PC-3 (cell line): Measurements from ENCODE around the gene IGFL2.

Experiments used
- EZH2phosphoT487 ChIP-seq: fragments of 300-600 bp; sonication (generic); IDR thresholded peaks from 2 replicates; pipeline ENCODE4 v1.6.1; 2018; ENCODE audit warnings: mild to moderate bottlenecking, antibody characterized with exemption, low read length, borderline replicate concordance
- TF ChIP-seq, protein P1 (sequence below): fragments of 300-600 bp; sonication (generic); conservative IDR thresholded peaks from 2 replicates; pipeline ENCODE4 v1.5.1; 2017; ENCODE audit warnings: antibody characterized with exemption, low read depth, mild to moderate bottlenecking, low read length

DNA sequence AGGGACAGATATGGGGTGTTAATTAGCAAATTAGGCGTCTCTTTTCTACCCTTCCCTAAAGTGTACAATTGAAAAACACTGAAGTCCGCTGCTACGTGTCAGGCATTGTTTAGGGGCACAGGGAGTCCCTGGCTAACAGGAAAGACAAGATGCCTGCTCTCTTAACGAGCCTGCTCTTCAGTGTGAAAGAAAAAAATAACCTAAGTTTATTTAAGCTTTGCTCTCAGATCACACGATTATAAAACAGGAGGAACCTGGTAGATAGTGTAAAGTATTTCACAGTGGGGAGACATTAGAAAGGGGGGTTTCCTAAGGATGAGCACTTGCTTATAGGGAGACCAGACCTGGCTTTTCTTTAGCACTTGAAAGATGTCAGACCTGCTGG, 38.7 kb downstream of the IGFL2 start:
- TF ChIP-seq, protein P1, sequence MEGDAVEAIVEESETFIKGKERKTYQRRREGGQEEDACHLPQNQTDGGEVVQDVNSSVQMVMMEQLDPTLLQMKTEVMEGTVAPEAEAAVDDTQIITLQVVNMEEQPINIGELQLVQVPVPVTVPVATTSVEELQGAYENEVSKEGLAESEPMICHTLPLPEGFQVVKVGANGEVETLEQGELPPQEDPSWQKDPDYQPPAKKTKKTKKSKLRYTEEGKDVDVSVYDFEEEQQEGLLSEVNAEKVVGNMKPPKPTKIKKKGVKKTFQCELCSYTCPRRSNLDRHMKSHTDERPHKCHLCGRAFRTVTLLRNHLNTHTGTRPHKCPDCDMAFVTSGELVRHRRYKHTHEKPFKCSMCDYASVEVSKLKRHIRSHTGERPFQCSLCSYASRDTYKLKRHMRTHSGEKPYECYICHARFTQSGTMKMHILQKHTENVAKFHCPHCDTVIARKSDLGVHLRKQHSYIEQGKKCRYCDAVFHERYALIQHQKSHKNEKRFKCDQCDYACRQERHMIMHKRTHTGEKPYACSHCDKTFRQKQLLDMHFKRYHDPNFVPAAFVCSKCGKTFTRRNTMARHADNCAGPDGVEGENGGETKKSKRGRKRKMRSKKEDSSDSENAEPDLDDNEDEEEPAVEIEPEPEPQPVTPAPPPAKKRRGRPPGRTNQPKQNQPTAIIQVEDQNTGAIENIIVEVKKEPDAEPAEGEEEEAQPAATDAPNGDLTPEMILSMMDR, result no peak
- TF ChIP-seq EZH2phosphoT487, result no peak
